Left forelimb (tissue), 1 donor: Measurements from ENCODE around the gene EZR.
A peak's percentile ranks its signal among the peaks of the same experiment; 100 is the strongest.

ENCODE experiments used
- DNase-seq: peaks from one replicate; pipeline ENCODE4 v3.0.0-alpha.2; 2018; ENCODE audit warnings: low spot score

EZR gene

GRCh38 chr6:158817728-158818580, 1.2 kb downstream of the EZR start:
- DNase-seq: peak; percentile 80

- DNase-seq: no peak
Observed at GRCh38 chr6:158816803-158817727, 2.1 kb downstream of the EZR start.

GRCh38 chr6:158816329-158816728, 2.8 kb downstream of the EZR start:
- DNase-seq: no peak

- no peak for DNase-seq
Observed at GRCh38 chr6:158815907-158816306, 3.3 kb downstream of the EZR start.

- DNase-seq: no peak
Observed at GRCh38 chr6:158815379-158815724, 3.8 kb downstream of the EZR start.

GRCh38 chr6:158813032-158813431, 6.1 kb downstream of the EZR start:
- no peak for DNase-seq

GRCh38 chr6:158812611-158813010, 6.6 kb downstream of the EZR start:
- no peak for DNase-seq

GRCh38 chr6:158810155-158811095, 8.7 kb downstream of the EZR start:
- DNase-seq: no peak

GRCh38 chr6:158808941-158809678, 10.1 kb downstream of the EZR start:
- no peak for DNase-seq

GRCh38 chr6:158808442-158808833, 10.7 kb downstream of the EZR start:
- no peak for DNase-seq

GRCh38 chr6:158807515-158808441, 11.4 kb downstream of the EZR start:
- DNase-seq: no peak

GRCh38 chr6:158805698-158806377, 13.3 kb downstream of the EZR start:
- no peak for DNase-seq

- DNase-seq: no peak
Observed at GRCh38 chr6:158804207-158804606, 15.0 kb downstream of the EZR start.

- DNase-seq: no peak
Observed at GRCh38 chr6:158803733-158804143, 15.4 kb downstream of the EZR start.

- DNase-seq: no peak
Observed at GRCh38 chr6:158801655-158802294, 17.4 kb downstream of the EZR start.

GRCh38 chr6:158799051-158799792, 19.9 kb downstream of the EZR start:
- no peak for DNase-seq

- DNase-seq: no peak
Observed at GRCh38 chr6:158798311-158798710, 20.9 kb downstream of the EZR start.
